IPS-15b (cell line): Measurements from ENCODE around the gene YTHDF1.
A peak's percentile ranks its signal among the peaks of the same experiment; 100 is the strongest.
"Not testable (repeated sequence)": the region's sequence is repeated elsewhere in the genome, so short reads cannot be mapped to it uniquely, and the experiment has no call there.

ENCODE experiments used
- H3K27me3 ChIP-seq: one replicate; pipeline ENCODE4 v1.6.1; 2013; ENCODE audit warnings: low read length; ENCODE audit not compliant: control insufficient read depth, insufficient read depth
- H3K36me3 ChIP-seq: one replicate; pipeline ENCODE4 v1.6.1; 2013; ENCODE audit warnings: low read length; ENCODE audit not compliant: control insufficient read depth, insufficient read depth
- H3K4me1 ChIP-seq: one replicate; pipeline ENCODE4 v1.6.1; 2013; ENCODE audit warnings: mild to moderate bottlenecking, low read length; ENCODE audit not compliant: control insufficient read depth, insufficient read depth
- H3K4me3 ChIP-seq: one replicate; pipeline ENCODE4 v1.5.1; 2013; ENCODE audit warnings: low read depth, low read length
- H3K9ac ChIP-seq: one replicate; pipeline ENCODE4 v1.6.1; 2013; ENCODE audit warnings: low read depth, mild to moderate bottlenecking, low read length
- H3K9me3 ChIP-seq: one replicate; pipeline ENCODE4 v1.6.1; 2013; ENCODE audit warnings: mild to moderate bottlenecking, low read length; ENCODE audit not compliant: control insufficient read depth, insufficient read depth

YTHDF1 gene

DNA sequence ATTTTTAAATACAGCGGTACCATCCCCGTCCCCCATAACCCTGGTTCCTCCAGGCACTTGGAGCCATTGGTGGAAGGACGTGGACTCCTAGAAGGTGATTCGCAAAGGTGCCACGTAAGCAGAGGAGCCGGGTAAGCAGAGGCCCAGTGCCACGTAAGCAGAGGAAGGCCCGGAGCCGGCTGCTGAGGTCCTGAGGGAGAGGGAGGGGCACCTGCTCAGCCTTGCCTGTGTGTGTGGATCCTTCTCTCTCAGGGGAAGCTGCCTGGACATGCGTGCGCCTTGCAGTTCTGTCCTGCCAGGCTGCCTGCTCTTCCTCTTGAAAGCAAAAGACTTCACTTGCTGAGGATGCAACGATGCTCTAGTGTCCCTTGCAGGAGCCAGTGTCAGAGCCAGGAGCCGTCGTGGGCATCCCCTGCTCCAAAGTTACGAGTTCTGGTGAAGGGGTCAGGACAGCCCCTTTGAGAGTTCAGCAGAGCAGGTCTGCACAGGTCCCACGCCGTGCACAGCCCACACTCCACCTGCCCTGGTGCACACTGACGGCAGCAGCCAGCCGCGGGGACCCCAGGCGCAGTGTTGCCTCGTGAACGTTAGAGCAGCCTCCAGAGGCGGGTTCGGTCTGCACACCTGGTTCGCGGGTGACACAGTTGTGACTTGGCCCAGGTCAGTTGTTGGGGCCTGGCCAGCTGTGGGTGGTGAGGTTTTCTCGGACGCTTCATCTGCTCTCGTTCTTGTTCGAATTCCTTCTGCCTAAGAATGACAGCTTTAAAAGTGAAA, 40.2 kb upstream of the YTHDF1 start:
- peaks cover 11% of the 10 kb centered on the region for H3K27me3 ChIP-seq
- H3K4me1 ChIP-seq = peaks cover 9% of the 10 kb centered on the region
- no peaks in the 10 kb centered on the region for H3K9me3 ChIP-seq
- no peak overlapping the region for H3K4me3 ChIP-seq
- no peak overlapping the region for H3K9ac ChIP-seq
- no peaks in the 10 kb centered on the region for H3K36me3 ChIP-seq

DNA sequence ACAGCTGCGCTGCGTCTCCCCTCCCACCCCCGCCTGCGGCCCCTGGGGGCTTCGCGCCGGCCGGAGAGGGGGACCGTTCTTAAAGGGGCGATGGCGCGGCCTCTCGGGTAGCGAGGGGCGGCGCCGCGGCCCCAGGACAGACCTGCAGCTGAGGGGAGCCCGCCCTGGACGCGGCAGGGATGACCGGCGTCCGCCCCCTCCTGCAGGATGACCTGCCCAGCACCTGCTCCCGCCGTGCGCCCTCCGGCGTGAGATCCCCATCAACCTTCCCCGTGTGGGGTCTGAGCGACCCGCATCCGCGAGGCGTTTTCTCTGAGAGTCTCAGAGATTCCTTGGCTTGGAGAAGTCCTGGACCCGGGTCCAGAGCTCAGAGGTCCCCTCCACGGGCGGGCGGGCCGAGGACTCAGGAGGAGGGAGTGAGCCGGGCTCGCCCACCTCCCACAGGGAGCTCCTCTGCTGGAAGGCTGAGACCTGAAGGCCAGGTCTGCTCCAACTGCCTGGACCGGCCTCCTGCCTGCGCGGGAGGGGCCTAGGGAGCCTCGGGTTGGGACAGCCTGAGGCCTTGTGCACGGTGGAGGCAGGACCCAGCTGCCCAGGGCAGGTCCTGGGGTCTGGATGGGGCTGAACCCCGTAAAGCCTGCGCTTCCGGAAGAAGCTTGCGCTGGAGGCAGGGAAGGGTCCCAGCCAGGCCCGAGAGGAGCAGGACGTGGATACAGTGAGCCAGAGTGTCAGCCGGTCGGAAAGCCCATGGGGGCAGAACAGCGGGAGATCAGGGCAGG, 38.9 kb upstream of the YTHDF1 start:
- Histone ChIP-seq H3K4me1 (peaks cover 9% of the 10 kb centered on the region), H3K9me3 (no peaks in the 10 kb centered on the region), H3K9ac (no peak overlapping the region), H3K36me3 (no peaks in the 10 kb centered on the region), H3K27me3 (peaks cover 11% of the 10 kb centered on the region), H3K4me3 (peak overlapping the region; percentile 52)

DNA sequence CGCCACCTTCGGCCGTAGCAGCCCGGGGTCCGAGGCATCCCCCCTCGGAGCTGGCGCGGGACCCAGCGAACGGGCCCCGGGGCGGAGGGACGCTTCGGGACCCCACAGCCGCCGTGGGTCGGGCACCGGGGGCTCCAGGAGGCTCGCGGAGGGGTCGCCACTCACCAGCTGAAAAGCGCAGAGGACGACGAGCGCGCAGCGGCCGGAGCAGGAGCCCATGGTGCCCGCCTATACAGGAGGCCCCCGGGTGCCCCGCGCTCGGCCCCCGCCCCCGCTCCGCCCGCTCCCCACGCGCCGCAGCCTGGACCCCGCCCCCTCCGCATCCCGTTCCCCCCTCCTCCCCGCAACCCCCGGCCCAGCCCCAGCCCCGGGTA, 38.3 kb upstream of the YTHDF1 start, which contains the start of gene NKAIN4:
Gene NKAIN4, minus strand, starts transcription at position 232 of the 374 bp plus-strand sequence. Its CDS starts 13 bp downstream, at position 219.
- H3K36me3 ChIP-seq = no peaks in the 10 kb centered on the region
- H3K27me3 ChIP-seq = peaks cover 11% of the 10 kb centered on the region
- H3K9me3 ChIP-seq = no peaks in the 10 kb centered on the region
- H3K4me1 ChIP-seq = peaks cover 9% of the 10 kb centered on the region
- peak within 1 kb of the TSS; percentile 52 for H3K4me3 ChIP-seq
- H3K9ac ChIP-seq = no peak within 1 kb of the TSS

- Histone ChIP-seq H3K9ac (no peak overlapping the region), H3K36me3 (no peaks in the 10 kb centered on the region), H3K9me3 (no peaks in the 10 kb centered on the region), H3K4me3 (peak overlapping the region; percentile 52), H3K4me1 (peaks cover 9% of the 10 kb centered on the region), H3K27me3 (peaks cover 11% of the 10 kb centered on the region)
Observed at GRCh38 chr20:63253438-63254231, 37.7 kb upstream of the YTHDF1 start.

GRCh38 chr20:63253065-63253437, 37.1 kb upstream of the YTHDF1 start:
- Histone ChIP-seq H3K4me1 (peaks cover 9% of the 10 kb centered on the region), H3K9ac (peak overlapping the region; percentile 47), H3K9me3 (no peaks in the 10 kb centered on the region), H3K27me3 (peaks cover 11% of the 10 kb centered on the region), H3K4me3 (peak overlapping the region; percentile 52), H3K36me3 (no peaks in the 10 kb centered on the region)

DNA sequence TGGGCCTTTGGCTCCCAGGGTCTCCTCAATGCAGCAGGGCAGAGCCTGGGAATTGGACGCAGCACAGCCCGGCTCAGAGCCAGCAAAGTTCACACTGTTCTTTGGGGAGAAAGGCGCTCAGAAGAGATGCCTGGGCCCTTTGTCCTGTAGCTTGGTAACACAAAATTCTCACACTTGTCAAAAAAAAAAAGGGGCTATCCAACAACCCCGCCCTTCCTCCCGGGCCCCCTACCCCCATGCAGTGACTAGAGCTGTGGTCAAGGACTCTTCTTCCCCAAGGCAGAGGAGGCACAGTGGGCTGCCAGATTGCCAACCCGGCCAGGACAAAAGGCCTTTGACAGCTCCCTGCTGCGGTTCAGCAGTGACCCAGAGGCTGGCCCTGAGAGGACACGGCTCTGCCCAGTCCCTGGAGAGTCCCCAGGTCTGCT, 36.4 kb upstream of the YTHDF1 start:
- Histone ChIP-seq H3K36me3 (no peaks in the 10 kb centered on the region), H3K27me3 (peaks cover 11% of the 10 kb centered on the region), H3K4me1 (peaks cover 9% of the 10 kb centered on the region), H3K9ac (no peak overlapping the region), H3K9me3 (no peaks in the 10 kb centered on the region), H3K4me3 (no peak overlapping the region)

DNA sequence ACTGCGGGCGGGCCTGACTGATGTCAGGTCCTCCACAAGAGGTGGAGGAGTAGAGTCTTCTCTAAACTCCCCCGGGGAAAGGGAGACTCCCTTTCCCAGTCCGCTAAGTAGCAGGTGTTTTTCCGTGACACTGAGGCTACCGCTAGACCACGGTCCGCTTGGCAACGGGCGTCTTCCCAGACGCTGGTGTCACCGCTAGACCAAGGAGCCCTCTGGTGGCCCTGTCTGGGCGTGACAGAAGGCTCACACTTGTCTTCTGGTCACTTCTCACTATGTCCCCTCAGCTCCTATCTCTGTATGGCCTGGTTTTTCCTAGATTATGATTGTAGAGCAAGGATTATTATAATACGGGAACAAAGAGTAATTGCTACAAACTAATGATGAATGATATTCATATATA, 35.4 kb upstream of the YTHDF1 start:
- H3K27me3 ChIP-seq = peaks cover 11% of the 10 kb centered on the region
- not testable (repeated sequence) for H3K36me3 ChIP-seq, H3K4me1 ChIP-seq, H3K4me3 ChIP-seq, H3K9me3 ChIP-seq, H3K9ac ChIP-seq

DNA sequence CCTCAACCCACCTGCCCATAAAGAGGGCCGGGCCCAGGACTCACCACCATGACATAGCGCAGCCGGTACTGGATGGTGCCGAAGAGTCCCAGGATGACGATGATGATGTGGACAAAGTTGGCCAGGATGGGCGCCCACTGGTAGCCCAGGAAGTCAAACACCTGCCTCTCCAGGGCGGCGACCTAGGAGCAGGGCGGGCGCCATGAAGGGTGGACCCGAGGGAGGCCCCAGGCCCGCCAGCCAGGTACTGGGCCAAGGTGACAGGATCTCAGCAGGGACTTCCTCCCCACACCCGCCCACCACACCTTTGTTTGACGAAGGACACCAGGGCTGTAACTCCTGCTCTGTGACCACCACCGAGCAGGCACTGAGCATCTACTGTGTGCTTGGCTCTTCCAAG, 34.0 kb upstream of the YTHDF1 start:
- H3K27me3 ChIP-seq = peaks cover 9% of the 10 kb centered on the region
- no peak overlapping the region for H3K4me3 ChIP-seq
- no peaks in the 10 kb centered on the region for H3K9me3 ChIP-seq
- no peaks in the 10 kb centered on the region for H3K36me3 ChIP-seq
- H3K9ac ChIP-seq = no peak overlapping the region
- peaks cover 3% of the 10 kb centered on the region for H3K4me1 ChIP-seq

GRCh38 chr20:63248835-63249591, 33.1 kb upstream of the YTHDF1 start:
- no peak overlapping the region for H3K4me3 ChIP-seq
- peaks cover 8% of the 10 kb centered on the region for H3K27me3 ChIP-seq
- no peaks in the 10 kb centered on the region for H3K36me3 ChIP-seq
- no peak overlapping the region for H3K9ac ChIP-seq
- H3K4me1 ChIP-seq = peaks cover 3% of the 10 kb centered on the region
- no peaks in the 10 kb centered on the region for H3K9me3 ChIP-seq

DNA sequence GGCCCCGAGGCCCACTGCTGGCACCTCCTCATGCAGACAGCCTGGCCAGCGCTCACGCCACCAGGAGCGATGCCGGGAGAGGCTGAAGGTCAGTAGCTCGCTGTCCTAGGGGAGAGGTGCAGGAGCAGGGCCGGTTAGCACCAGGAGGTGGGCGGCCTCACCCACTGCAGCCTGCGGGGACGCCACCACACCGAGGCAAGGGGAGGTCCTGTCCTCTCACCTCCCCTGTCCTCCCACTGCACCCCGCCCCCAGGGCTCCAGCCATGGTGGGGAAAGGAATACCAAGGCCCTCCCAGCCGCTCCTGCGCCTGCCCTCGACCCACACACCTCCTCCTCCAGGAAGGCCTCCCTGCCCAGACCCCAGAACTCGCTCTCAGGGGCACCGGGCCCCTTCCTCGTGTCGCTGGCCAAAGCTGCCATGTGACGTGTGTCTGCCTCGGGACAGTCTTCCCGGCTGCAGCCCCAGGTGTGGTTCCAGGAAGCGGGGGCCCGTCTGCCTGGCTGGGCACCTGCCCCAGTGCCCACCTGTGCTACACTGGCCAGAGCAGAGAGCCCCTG, 31.8 kb upstream of the YTHDF1 start:
- Histone ChIP-seq H3K9ac (no peak overlapping the region), H3K27me3 (peaks cover 4% of the 10 kb centered on the region)

More for the DNA sequence above, 31.8 kb upstream of the YTHDF1 start:
- Histone ChIP-seq H3K4me3 (no peak overlapping the region), H3K9me3 (no peaks in the 10 kb centered on the region), H3K4me1 (peaks cover under 1% of the 10 kb centered on the region), H3K36me3 (no peaks in the 10 kb centered on the region)
